K562 (cell line): ENCODE data around the gene GPR107. TPM values are rescaled to one million over a fixed set of nuclear protein-coding genes. Genes with fewer than 3 reads are reported as not detected.

Experiments used
- ATAC-seq: fragments of 200-7000 bp; cut with Tn5 transposase; 3 replicates; pipeline ENCODE4 v1.9.1; 2020; ENCODE audit warnings: moderate library complexity
- BruUV-seq: library from RNA; stranded (reverse); fragments of 400-500 nt; replicated peaks from 2 replicates; lab custom pipeline; 2021; lab: Mats Ljungman, UMichigan
- CTCF ChIA-PET: fragments of 300-600 bp; formaldehyde crosslinking; extraction: SDS; loops from one replicate; lab custom pipeline; 2021; ENCODE audit warnings: low intra/inter-chr PET ratio; lab: Yijun Ruan, JAX
- POLR2A ChIA-PET: fragments of 300-600, 350-650 bp; sonication (Branson Sonifier 250); formaldehyde crosslinking; extraction: SDS; loops from one replicate; lab custom pipeline; 2021; ENCODE audit warnings: antibody characterized with exemption, inconsistent platforms; lab: Yijun Ruan, JAX
- DNase-seq, 4 experiments: peaks; one replicate each; pipeline versions ENCODE4 v3.0.0 to v3.0.0-alpha.2; 2011 to 2018; ENCODE audit warnings: low spot score in 3 of 4, mixed read lengths in 3 of 4; ENCODE audit errors: extremely low read depth in 1 of 4
- FAIRE-seq: peaks from 2 replicates; lab custom pipeline; 2011; peaks lifted over from hg19 to GRCh38; lab: Jason Lieb, UNC
- H2AFZ ChIP-seq: 2 replicates; pipeline ENCODE4 v1.6.0; 2011; ENCODE audit warnings: low read depth, low read length, control low read depth, inconsistent platforms
- H3K27ac ChIP-seq: fragments of 200-600 bp; 3 replicates; pipeline ENCODE4 v1.8.0; 2011; ENCODE audit warnings: low read depth, mild to moderate bottlenecking, control low read depth, inconsistent platforms, low read length, moderate library complexity, mixed read lengths; ENCODE audit errors: extremely low read depth
- H3K27me3 ChIP-seq, 2 experiments: fragments of 300-600 bp in 1 of 2; 2 replicates in 1 of 2; 3 replicates in 1 of 2; pipeline versions ENCODE4 v1.6.0 to v1.8.0; 2011; ENCODE audit warnings: inconsistent platforms in 2 of 2, low read length in 2 of 2, mild to moderate bottlenecking in 1 of 2, mixed read lengths in 1 of 2, moderate library complexity in 1 of 2; ENCODE audit not compliant: control insufficient read depth in 2 of 2, insufficient read depth in 2 of 2
- H3K36me3 ChIP-seq: fragments of 300-600 bp; 3 replicates; pipeline ENCODE4 v1.8.0; 2011; ENCODE audit warnings: mild to moderate bottlenecking, low read length, inconsistent platforms; ENCODE audit not compliant: control insufficient read depth, insufficient read depth
- H3K4me1 ChIP-seq, 2 experiments: fragments of 200-600 bp in 1 of 2; replicated peaks in 1 of 2; 2 replicates in 1 of 2; 3 replicates in 1 of 2; pipeline versions ENCODE4 v1.5.1 to v1.8.0; 2011; ENCODE audit warnings: inconsistent platforms in 2 of 2, low read length in 2 of 2, mild to moderate bottlenecking in 1 of 2, mixed read lengths in 1 of 2, moderate library complexity in 1 of 2; ENCODE audit not compliant: control insufficient read depth in 2 of 2, insufficient read depth in 2 of 2
- H3K4me2 ChIP-seq: 2 replicates; pipeline ENCODE4 v1.6.1; 2011; ENCODE audit warnings: low read length, control low read depth, inconsistent platforms, mixed read lengths; ENCODE audit not compliant: insufficient read depth
- H3K4me3 ChIP-seq: fragments of 200-600 bp; sonication (generic), shearing (Covaris generic); 2 replicates; pipeline ENCODE4 v1.5.1; 2016; ENCODE audit warnings: control low read depth, inconsistent platforms
- H3K79me2 ChIP-seq: fragments of 200-600 bp; 3 replicates; pipeline ENCODE4 v1.8.0; 2011; ENCODE audit warnings: low read length, inconsistent platforms; ENCODE audit not compliant: control insufficient read depth, insufficient read depth
- H3K9ac ChIP-seq, 2 experiments: 2 replicates each; pipeline versions ENCODE4 v1.6.0 to v1.6.1; 2011; ENCODE audit warnings: low read depth in 2 of 2, low read length in 2 of 2, control low read depth in 1 of 2, inconsistent platforms in 1 of 2, mild to moderate bottlenecking in 1 of 2, mixed read lengths in 1 of 2; ENCODE audit not compliant: insufficient read depth in 1 of 2
- H3K9me1 ChIP-seq: one replicate; pipeline ENCODE4 v1.6.0; 2011; ENCODE audit warnings: inconsistent platforms, mild to moderate bottlenecking, low read length, moderate library complexity; ENCODE audit not compliant: control insufficient read depth, insufficient read depth
- H3K9me3 ChIP-seq: replicated peaks from 2 replicates; pipeline ENCODE4 v1.5.1; 2011; ENCODE audit warnings: low read depth, low read length, inconsistent platforms; ENCODE audit not compliant: control insufficient read depth, insufficient read depth
- H4K20me1 ChIP-seq: replicated peaks from 2 replicates; pipeline ENCODE4 v1.6.1; 2011; ENCODE audit warnings: low read length, inconsistent platforms, mixed read lengths; ENCODE audit not compliant: control insufficient read depth, insufficient read depth
- WGBS: fragments of 100-300 bp; shearing (Covaris generic); methylation state at CpG from one replicate; pipeline ENCODE4 v1.1.6; 2016; ENCODE audit warnings: low coverage, mixed read lengths; ENCODE audit not compliant: insufficient coverage; ENCODE audit errors: missing lambda C conversion rate; 5-methylcytosine and 5-hydroxymethylcytosine counted together
- in situ Hi-C: fragments of 300-500 bp; cut with MboI; formaldehyde crosslinking; loops from 4 replicates; pipeline ENCODE4 v1.15.0; 2018; ENCODE audit warnings: inconsistent platforms, mixed read lengths
- intact Hi-C: fragments of 100-400 bp; cut with micrococcal nuclease; formaldehyde crosslinking; loops from 2 replicates; pipeline ENCODE4 v1.14.2; 2022
- polyA plus RNA-seq, 8 experiments: library from polyadenylated mRNA; depleted of rRNA in 4 of 8; stranded (reverse) in 5 of 8; unstranded in 3 of 8; fragments of >200 nt; fragmentation: Nextera tagmentation in 2 of 8; fragmentation: Illumina TruSeq in 1 of 8; extraction: Ambion mirVana in 2 of 8; extraction: Trizol in 1 of 8; gene quantifications; 2 replicates each; pipeline versions ENCODE4 v1.2.1 to v1.2.3, GENCODE V29; 2011 to 2014; ENCODE audit warnings: inconsistent platforms in 1 of 8, missing spikeins in 1 of 8
- total RNA-seq, 7 experiments: library from RNA; depleted of rRNA in 6 of 7; stranded (reverse); fragments of >200 nt in 6 of 7; fragmentation: Illumina TruSeq in 2 of 7; extraction: Trizol in 2 of 7; gene quantifications; 2 replicates each; pipeline versions ENCODE4 v1.2.1 to v1.2.3, GENCODE V29; 2011 to 2021; ENCODE audit warnings: low replicate concordance in 1 of 7
- TF ChIP-seq, protein P1 (sequence below): sonication (generic); formaldehyde crosslinking; IDR thresholded peaks from 2 replicates; pipeline ENCODE4 v1.8.1; 2023; ENCODE audit warnings: mild to moderate bottlenecking, missing genetic modification reagents
- TF ChIP-seq, protein P2 (sequence below): fragments of 450-650 bp; IDR thresholded peaks from 2 replicates; pipeline ENCODE4 v1.6.1; 2016

Gene GPR107
- total and polyA plus RNA-seq, 9 of the 15 experiments (the other 6 are each of a cell fraction or from before 2014, with no cell fraction given) = 3.2 to 34.6 (median 14.4) TPM

DNA sequence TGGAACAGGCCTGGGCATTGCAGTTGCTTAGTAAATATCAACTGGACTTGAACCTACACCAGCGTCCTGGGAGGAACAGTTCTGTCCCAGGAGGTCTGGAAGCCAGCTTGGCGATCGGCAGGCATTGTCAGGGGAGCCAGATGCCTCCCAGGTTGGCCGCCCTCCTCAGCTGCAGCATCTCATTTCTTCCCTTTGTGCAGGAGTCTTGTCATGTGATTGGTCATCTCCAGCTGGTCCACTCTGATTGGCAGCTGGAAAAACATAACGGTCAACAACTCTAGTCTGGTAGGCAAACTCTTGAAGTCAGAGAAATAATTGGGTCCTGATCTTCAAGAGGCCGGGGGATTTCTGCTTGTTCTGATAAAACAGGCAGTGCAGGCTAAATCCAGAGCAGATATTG is 88.9 kb downstream of the GPR107 start:
- no peak for FAIRE-seq
- Histone ChIP-seq H3K27me3 (no peaks in the 10 kb centered on the region; a peak in 1 of 5 replicates), H3K4me2 (no peak overlapping the region), H4K20me1 (no peaks in the 10 kb centered on the region), H3K36me3 (peaks cover under 1% of the 10 kb centered on the region; the same call in 1 of the 3 replicates), H3K4me1 (peaks cover 19 to 38% of the 10 kb centered on the region in 2 experiments), H3K9me1 (peaks cover under 1% of the 10 kb centered on the region), H3K9me3 (no peaks in the 10 kb centered on the region), H2AFZ (0 out of 2 replicates have a peak overlapping the region, but pooled peaks have one; percentile 27), H3K4me3 (no peak overlapping the region), H3K79me2 (no peaks in the 10 kb centered on the region), H3K9ac (0 out of 4 replicates have a peak overlapping the region, but pooled peaks of 1 of the 2 experiments have one; percentile 54), H3K27ac (no peak overlapping the region)
- ATAC-seq = no peak
- intact Hi-C loops (no loop called here), in situ Hi-C loops (loop anchor here (25.0 kb wide), 1 partner anchor 545 kb away; the partner anchor contains the start of gene EXOSC2)
- POLR2A ChIA-PET = interaction anchor here (0.8 to 1.5 kb wide), 5 partner anchors 9 to 44 kb away, joined by 3 to 4 read pairs (median 3); no protein-coding TSS in a partner anchor
- no TSS peak for BruUV-seq
- DNase-seq = no peak
- TF ChIP-seq, protein P1, sequence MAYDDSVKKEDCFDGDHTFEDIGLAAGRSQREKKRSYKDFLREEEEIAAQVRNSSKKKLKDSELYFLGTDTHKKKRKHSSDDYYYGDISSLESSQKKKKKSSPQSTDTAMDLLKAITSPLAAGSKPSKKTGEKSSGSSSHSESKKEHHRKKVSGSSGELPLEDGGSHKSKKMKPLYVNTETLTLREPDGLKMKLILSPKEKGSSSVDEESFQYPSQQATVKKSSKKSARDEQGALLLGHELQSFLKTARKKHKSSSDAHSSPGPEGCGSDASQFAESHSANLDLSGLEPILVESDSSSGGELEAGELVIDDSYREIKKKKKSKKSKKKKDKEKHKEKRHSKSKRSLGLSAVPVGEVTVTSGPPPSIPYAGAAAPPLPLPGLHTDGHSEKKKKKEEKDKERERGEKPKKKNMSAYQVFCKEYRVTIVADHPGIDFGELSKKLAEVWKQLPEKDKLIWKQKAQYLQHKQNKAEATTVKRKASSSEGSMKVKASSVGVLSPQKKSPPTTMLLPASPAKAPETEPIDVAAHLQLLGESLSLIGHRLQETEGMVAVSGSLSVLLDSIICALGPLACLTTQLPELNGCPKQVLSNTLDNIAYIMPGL (CRISPR knock-in tag) = no peak
- TF ChIP-seq, protein P2, sequence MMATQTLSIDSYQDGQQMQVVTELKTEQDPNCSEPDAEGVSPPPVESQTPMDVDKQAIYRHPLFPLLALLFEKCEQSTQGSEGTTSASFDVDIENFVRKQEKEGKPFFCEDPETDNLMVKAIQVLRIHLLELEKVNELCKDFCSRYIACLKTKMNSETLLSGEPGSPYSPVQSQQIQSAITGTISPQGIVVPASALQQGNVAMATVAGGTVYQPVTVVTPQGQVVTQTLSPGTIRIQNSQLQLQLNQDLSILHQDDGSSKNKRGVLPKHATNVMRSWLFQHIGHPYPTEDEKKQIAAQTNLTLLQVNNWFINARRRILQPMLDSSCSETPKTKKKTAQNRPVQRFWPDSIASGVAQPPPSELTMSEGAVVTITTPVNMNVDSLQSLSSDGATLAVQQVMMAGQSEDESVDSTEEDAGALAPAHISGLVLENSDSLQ = peak; percentile 75
- CTCF ChIA-PET = no interaction called here
- WGBS = 44% methylated on average over 6 of the region's 6 CpGs
